NCI-H524 treated with DMSO at 0.1 percent for 48 hours (cell line): ENCODE results near the gene NOL3.

ENCODE experiments used
- DNase-seq: peaks from one replicate; lab custom pipeline; 2025; lab: John Stamatoyannopoulos, UW

NOL3 gene

DNA sequence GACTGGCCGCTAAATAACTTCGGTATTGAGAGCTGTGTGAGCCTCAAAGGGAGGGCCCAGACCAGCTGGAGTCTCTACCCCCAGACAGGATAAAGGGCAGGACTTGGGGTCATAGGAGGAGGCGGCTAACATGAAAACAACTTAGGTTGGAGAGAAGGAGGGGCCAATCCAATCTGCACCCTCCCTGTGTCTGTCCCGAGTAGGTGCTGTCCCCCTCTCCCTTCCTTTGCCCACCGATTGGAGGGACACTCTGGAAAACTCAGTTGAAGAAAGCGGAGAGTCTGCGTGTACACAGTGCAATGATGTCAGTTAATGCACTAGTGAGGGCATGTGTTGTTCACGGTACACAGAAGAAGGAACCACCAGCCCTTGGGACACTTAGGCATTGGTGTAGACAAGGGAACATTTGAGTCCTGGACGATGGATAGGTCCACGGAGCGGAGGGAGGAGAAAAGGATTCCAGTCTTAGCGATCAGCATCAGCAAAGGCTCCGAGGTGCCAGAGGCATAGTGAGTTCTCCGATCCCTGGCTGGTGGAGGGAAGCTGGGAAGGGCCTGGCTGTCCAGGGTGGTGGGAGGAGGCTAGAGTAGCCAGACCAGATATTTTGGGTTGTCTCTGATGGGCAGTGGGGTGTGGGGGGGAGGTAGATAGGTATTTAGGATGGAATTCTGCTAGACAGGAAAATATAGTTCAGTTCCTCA, 761 bp downstream of the NOL3 start:
- no peak for DNase-seq

DNA sequence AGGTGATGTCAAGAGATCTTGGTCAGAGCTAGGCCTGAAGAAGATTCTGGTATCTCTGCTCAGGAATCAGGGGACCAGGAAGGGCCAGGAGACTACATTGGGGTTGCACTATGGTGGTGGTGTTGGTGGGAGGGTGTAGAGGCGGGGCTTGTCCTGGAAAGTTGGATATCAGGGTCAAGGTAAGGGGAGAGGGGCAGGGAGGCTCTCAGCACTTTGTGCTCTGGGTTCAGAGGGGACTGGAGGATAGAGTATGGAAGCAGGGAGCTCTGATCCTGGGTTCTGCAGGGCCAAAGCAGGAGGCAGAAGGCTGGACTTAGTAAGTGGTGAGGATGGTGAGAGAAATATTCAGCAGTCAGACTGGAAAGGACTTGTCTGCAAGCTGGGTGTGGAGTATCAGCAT, 3.0 kb downstream of the NOL3 start:
- no peak for DNase-seq

DNA sequence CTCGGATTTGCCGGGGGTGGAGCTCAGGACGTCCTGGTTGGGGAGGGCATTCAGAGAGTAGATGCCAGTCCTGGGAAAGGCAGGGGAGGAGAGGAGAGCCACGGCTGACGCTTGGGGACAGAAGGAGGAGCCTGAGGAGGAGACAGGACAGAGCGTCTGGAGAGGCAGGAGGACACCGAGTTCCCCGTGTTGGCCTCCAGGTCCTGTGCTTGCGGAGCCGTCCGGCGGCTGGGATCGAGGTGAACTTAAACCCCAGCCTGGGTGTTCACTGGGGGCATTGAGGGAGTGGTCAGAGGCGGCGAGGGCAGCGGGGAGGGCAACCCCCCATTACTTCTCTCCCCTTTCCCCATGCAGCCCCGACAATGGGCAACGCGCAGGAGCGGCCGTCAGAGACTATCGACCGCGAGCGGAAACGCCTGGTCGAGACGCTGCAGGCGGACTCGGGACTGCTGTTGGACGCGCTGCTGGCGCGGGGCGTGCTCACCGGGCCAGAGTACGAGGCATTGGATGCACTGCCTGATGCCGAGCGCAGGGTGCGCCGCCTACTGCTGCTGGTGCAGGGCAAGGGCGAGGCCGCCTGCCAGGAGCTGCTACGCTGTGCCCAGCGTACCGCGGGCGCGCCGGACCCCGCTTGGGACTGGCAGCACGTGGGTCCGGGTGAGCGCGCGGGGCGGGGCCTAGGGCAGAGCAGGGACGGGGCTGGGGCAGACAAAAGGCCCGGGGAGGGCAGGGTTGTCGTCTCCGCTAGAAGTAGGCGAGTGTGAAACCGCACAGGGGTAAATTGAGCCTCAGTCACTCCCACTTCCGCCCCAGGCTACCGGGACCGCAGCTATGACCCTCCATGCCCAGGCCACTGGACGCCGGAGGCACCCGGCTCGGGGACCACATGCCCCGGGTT, 3.7 kb downstream of the NOL3 start:
- DNase-seq = peak; percentile 57

DNA sequence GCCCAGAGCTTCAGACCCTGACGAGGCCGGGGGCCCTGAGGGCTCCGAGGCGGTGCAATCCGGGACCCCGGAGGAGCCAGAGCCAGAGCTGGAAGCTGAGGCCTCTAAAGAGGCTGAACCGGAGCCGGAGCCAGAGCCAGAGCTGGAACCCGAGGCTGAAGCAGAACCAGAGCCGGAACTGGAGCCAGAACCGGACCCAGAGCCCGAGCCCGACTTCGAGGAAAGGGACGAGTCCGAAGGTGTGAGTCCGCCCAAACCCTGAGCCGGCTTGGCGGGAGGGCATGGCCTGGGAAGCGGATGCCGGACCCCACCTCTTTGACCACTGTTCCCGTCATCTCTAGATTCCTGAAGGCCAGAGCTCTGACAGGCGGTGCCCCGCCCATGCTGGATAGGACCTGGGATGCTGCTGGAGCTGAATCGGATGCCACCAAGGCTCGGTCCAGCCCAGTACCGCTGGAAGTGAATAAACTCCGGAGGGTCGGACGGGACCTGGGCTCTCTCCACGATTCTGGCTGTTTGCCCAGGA, 4.4 kb downstream of the NOL3 start:
- DNase-seq = no peak

DNA sequence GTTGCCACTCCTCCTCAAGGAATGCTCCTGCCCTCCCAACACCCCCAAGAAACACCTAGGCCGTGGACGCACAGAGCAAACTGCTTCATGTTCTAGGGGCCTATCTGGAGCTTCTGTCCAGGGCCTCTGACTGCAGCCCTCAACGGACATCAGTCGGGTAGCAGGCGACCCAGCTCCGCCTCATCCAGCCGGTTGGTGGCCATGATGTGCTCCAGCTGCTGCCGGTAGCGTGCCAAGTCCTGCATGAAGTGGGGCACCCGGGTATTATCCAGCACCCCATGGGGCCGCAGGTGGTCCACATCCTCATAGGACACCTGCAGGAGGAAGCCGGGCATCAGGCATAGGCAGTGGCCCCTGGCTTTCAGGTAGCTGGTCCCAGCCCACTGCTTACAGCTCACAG, 6.3 kb downstream of the NOL3 start:
- DNase-seq = no peak

DNA sequence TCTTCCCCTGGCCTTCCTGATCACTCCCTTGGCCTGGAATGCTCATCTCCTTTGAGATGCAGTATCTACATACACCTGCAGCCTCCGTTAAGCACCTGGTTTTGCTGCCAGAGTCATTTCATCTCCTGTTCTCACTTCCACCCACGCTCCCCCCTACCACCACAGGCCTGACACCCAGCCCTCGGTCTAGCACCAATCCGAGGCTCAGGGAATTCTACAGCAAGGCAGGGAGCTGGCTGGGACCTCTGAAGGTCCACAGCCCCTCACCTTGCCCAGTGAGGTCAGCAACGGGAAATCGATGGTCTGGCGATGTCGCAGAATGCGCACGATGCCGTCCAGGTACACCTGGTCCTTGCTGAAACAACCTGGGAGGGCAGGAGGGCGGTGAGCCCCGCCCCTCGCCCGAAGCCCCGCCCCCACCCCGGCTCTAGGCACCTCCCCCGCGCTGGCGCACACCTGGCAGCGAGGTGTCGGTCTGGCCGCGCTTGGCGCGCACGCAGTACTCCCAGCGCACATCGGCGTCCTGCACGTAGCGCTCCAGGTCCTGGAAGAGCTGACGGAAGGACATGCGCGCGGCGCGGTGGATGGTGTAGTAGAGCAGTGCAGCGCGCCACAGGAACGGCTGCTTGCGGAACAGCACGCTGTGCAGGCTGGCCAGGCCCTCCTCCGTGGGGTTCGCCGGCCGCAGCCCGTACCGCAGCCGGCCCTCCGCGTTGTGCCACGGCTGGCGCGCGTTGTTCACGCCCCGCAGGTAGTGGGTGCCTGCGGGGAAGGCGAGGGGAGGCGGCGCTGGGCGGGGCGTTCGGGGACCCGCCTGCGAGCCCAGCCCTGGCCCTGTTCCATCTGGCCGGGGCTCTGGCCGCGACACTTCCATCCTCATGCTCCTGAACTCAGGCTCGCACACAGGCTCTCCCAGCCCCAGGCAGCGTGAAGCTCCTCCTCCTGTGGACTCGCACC, 7.7 kb downstream of the NOL3 start:
- DNase-seq = no peak

DNA sequence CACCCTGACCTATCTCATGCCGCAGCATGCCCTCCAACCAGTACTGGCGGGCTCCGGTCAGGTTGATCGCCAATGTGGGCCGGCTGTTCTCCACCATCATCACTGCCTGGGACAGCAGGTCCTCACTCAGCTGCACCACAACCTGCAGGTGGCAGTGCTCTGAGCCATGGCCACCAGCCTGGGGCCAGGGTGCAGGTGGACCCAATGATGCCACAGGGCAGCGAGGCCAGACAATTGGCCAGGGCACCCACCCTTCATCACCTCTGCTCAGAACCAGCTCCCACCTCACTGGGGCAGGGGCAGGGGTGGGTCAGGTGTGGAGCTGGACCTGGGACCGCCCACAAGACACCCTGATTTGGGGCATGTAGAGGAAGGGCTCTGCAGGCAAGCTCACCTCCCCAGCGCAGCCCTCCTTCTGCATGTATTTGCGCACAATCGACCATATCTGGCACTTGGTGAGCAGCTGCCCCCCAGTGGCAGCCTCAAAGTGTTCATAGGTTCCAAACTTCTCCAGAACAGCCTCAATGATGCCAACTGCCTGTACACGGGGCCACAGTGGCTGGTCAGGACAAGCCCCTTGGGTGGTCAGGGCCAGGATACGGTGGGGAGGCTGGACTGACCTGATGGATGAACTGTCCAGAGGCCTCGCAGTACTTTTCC, 9.2 kb downstream of the NOL3 start:
- DNase-seq = no peak

DNA sequence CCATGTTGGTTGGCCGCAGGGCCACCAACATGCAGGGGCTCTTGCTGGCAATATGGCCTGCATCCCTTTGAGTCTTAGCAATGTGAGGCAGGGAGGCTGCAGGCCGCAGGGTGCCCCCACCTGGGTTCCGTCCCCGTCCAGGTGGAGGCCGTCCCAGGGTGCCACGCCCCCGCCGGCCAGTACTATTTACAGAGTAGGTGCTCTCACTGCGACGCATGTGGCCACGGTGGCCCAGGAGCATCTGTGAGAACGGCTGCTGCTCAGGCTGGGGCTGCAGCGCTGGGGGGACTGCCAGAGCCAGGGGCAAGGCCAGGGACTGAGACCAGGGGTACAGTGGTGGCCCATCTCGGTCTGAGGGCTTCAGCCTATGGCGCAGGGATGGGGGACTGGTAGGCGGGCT, 9.8 kb downstream of the NOL3 start:
- DNase-seq = no peak

DNA sequence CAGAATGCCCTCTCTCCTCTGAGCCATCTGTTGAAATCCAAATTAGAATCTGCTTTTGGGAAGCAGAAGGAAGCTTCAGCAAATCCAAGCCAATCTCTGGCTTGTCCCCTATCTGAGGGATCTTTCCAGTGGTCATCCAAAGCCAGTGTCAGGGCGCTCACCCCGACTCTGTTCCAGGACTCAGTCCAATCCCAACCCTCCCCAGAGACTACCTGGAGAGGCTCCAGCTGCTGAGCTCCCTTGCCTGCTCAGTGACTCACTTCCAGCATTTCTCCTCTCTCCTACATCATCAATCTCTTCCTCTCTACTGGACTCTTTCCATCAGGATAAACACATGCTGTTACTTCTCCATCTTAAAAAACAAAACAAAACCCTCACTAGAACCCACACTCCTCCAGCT, 11.0 kb downstream of the NOL3 start:
- no peak for DNase-seq

DNA sequence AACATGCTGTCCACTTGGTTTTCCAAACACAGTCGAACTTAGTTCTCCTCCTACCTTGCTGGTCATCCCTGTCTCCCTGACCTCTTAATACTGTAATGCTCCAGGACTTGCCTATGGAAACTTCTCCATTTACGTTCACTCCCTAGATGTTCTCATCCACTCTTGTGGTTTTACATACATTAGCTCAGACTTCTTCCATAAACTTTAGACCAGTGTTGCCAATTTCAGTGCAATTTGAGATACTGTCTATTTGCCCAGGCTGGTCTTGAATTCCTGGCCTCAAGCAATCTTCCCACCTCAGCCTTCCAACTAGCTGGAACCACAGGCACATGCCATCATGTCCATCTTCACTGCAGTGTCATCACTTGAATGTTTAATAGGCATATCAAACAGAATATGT, 11.9 kb downstream of the NOL3 start:
- DNase-seq = no peak

DNA sequence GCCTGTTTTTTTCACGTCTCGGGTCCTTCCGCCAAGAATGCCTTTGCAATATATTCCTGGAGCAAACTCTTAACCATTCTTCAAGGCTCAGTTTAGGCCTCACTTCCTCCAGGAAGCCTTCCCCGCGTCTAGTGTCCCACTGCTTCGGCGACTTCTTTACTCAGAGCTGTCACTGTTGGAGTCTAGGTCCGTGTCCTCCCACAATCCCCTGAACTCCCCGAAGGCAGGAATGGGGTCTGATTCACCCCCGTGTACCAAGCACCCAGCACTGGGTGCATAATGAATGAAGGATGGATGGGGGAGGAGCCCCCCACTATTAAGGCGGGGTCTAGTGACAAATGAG, 12.9 kb downstream of the NOL3 start:
- no peak for DNase-seq

DNA sequence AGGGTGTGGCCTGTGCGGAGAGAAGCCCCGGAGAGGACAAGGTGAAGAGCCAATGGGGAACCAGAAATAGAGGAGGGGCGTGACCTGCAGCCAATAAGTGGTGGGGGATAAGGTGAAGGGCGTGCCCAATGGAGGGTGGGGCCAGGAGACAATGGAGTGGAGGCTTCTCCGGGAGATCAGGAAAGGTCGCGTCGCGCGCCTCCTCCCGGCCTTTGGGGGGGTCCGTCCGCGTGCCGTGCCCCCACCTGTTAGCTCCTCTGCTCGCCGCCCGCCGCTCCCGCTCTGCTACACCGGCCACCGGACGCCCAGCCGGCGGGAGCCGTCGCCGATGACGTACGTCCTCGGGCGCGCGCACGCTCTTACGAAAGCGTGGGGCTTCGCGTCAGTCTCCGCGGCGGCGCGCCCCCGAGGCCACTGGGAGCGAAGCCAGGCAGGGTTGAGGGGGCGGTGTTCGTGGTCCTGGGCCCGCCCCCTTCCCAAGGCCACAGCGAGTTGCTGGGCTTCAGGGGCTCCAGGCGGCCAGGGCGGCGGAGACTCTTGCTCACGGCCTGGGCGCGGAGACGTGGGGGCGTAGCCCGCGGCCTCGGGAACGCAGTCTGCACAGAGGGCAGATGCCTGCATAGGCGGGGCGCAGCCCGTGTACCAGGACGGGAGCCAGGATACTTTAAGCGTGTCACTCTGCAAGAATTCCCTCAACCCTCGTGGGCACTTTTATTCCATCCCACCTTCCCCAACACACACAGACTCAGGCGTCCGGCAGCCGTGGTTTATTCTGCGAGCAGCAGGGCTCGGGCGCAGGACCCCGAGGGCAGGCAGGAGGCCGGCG, 13.5 kb downstream of the NOL3 start, which contains the start of gene MATCAP1:
TSS of gene MATCAP1 (minus strand) at position 337 of the 826 bp plus-strand sequence. CDS start 3,353 bp downstream, outside the sequence.
- DNase-seq = peak; percentile 97

DNA sequence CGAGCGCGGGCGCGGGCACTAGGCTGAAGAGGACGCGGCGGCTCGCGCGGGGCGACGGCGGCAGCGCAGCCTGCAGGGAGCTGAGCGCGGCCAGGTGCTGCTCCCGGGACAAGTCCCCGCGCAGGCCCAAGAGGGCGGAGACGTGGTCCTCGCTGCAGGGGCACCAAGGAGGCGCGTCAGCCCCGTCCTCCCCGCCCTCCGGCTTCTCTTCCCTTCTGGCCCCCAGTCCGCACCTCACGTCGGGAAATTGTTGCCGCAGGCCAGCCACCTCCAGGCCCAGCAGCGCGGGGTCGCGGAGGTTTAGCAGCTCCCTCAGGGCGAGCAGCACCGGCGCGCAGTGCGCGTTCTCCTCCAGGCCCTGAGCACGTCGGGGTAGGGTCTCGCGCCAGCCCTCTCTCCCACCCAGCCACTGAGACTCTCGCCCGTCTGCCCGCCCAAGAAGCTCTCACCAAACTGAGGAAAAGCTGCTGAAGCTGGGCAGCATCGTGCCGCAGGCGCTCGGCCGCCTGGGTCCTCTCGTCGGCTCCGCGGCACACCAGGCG, 14.2 kb downstream of the NOL3 start:
- DNase-seq = no peak

DNA sequence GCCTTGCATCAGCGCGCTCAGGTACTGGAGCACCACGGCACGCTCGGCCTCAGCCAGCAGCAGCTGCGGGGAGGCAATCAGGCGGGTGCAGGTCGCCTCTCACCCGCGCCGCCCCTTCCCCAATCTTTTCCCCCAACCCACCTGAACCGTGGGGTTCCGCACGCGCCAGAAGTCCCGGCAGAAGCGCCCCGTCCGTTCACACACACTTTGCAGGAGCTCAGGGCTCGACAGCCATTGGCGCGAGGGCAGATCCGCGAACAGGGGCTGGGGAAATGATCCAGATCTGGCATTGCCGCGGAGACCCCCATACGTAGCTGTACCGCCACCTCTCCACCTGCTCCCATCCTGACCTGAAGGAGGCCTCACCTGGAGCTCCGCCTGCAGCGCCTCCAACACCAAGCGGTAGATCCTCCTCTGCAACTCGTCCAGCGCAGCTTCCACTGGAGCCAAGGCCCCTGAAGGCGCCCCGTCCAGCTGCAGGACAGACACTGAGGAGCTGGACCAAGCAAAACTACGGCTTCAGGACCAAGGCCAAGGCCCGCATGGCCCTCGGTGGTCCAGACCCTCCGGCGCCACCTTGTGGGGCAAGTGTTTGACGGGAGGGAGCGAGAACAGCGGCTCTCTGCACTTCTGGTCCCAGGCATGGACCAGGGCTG, 14.8 kb downstream of the NOL3 start:
- no peak for DNase-seq

DNA sequence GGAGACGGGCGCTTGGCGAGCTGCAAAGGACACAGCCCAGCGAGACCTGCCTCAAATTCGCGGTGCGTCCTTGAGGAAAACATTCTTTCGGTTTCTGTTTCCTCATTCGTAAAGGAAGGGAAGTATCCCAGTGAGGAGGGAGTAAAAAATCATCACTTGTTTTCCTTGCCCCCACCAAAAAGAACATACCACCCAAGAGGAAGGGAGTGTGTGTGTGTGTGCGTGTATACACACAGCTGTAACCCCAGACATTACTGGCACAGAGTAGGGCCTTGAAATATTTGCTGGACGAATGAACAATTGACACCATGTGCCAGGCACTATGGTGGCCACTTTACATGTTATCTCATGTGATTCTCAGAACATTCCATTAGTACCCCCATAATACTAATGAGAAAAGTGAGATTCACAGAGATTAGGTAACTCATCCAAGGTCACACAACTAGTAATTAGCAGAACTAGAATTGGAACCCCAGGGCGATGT, 15.4 kb downstream of the NOL3 start:
- DNase-seq = no peak

DNA sequence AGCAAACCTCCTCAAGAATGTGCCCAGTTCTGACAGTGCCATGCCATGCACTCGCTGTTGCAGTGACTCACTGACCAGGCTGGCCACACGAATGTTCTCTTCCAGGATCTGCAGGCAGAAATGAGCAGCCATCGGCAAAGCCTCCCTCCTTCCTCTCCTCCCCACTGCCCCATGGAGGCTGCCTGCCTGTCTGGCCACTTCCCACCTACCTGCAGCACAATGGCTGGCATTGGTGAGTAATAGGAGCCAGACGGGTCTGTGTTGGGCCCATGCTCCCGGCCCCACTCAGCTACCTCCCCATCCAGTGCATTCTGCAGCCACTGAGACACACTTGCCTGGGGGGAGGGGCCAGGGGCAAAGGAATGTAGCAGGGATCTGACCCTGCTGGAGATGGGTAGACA, 16.2 kb downstream of the NOL3 start:
- DNase-seq = no peak

DNA sequence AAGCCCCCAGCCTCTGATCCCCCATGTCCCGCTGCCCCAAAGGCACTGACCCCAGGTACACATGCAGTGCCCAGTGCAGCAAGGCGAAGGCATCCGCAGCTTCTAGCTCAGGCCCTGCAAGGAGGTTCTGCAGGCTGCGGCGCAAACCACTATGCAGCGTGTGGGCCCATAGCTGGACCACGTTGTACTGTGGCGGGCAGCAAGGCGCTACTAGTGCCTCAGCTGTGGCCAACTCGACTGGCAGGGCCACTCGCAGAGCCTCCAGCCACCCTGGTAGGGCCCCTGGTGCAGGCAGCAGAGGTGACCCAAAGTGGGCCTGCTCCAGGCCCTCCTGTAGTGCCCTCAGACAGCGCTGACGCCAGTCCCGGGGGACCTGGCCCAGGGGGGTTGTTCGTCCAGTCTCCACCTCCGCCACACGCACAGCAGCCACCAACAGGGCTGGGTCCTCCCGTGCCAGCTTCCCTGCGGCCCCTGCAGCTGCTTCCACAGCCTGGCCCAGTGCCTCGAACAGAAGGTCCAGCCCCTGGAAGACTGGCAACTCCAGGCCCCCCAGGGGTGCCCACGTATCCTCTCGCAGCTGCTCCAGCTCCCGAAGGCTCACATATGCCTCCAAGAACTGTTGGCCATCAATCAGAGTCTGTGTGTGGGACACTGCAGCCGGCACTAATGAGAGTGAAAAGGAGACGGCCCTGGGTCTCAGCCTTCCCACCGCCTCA, 17.0 kb downstream of the NOL3 start:
- no peak for DNase-seq

DNA sequence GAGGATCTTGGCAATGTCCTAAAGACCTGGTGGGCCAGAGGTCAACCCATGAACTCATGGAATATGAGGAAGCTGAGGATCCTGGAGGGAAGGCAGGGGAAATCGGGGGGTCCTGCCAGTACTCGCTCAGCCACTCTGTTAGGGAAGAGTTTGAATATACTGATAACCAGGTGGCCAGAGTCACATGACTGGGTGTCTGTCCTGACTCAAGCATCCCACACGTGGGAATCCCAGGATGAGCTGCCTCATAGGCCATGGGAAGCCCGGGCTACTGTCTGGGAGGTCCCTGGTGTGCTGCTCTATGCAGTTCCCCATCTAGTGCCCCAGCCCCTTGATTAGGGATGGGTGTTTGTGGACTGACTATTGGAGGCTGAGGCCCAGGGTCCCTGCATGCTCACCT, 18.0 kb downstream of the NOL3 start:
- DNase-seq = no peak

DNA sequence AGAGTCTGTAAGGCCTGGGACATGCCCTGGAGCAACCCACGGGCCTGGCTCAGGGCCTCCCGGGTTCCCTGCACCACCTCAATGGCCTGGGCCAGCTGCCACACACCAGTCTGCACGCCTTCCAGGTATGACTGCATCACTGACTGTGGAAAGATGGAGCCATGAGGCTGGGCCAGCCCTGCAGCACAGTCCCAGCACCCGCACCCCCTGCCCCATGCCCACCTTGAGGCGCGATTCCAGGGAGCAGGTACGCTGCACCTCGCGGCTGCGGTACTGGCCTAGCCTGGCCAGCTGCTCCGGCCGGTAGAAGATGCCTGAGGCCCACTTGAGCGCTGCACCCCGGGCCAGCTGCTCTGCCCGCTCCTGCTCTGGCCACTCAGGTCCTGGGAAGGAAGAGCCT, 18.5 kb downstream of the NOL3 start:
- no peak for DNase-seq
